HG02759 (cell line): Measurements from ENCODE around the gene UBTD2.
"Not testable (repeated sequence)": the region's sequence is repeated elsewhere in the genome, so short reads cannot be mapped to it uniquely, and the experiment has no call there.

Source experiments
- ATAC-seq: cut with Tn5 transposase; IDR thresholded peaks from one replicate; pipeline ENCODE4 v1.9.1; 2021; ENCODE audit warnings: mild to moderate bottlenecking, moderate library complexity; ENCODE audit not compliant: unreplicated experiment

UBTD2 gene, protein sequence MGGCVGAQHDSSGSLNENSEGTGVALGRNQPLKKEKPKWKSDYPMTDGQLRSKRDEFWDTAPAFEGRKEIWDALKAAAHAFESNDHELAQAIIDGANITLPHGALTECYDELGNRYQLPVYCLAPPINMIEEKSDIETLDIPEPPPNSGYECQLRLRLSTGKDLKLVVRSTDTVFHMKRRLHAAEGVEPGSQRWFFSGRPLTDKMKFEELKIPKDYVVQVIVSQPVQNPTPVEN

DNA sequence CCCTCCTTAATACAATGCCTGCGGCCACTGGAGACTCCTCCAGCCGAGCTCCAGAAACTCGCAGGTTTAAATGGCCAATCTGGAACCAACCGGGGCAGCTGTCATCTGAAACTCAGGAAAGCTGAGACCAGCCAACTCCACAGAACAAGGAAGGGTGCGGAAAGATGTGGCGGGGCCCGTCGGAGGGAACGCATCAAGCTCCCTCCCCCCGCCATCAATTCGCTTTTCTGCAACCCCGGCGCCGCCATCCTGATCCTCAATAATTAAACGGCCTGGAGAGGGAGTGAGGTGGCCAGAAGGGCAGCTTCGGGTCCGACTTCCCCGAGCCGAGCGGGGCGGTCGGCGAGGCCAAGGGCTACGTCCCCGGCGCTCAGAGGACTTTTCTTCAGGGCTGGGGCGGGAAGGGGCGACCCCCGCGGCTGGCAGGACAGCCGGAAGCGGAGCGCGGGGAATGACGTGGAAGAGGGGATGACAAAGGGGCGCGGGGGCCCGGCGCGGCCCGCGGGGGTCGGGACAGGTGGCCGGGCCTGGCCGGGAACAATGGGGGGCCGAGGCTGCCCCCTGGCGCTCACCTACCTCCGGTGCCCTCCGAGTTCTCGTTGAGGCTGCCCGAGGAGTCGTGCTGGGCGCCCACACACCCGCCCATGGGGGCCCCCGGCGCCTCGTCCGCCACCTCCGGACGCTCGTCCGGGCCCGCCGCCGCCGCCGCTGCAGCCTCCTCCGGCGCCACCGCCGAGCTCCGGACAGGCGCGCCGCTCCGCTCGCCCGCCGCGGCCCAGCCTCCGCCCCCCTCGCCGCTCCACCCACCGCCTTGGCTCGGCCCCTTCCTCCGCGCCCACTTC is at the start of gene UBTD2:
Gene UBTD2 (minus strand): TSS at position 745 of the 842 bp plus-strand sequence. CDS start 99 bp downstream, at position 646.
- ATAC-seq, result peak; percentile 90

- not testable (repeated sequence) for ATAC-seq
Observed at GRCh38 chr5:172326901-172327300, 43.3 kb upstream of the UBTD2 start.

GRCh38 chr5:172325452-172325851 is 41.9 kb upstream of the UBTD2 start:
- no peak for ATAC-seq

DNA sequence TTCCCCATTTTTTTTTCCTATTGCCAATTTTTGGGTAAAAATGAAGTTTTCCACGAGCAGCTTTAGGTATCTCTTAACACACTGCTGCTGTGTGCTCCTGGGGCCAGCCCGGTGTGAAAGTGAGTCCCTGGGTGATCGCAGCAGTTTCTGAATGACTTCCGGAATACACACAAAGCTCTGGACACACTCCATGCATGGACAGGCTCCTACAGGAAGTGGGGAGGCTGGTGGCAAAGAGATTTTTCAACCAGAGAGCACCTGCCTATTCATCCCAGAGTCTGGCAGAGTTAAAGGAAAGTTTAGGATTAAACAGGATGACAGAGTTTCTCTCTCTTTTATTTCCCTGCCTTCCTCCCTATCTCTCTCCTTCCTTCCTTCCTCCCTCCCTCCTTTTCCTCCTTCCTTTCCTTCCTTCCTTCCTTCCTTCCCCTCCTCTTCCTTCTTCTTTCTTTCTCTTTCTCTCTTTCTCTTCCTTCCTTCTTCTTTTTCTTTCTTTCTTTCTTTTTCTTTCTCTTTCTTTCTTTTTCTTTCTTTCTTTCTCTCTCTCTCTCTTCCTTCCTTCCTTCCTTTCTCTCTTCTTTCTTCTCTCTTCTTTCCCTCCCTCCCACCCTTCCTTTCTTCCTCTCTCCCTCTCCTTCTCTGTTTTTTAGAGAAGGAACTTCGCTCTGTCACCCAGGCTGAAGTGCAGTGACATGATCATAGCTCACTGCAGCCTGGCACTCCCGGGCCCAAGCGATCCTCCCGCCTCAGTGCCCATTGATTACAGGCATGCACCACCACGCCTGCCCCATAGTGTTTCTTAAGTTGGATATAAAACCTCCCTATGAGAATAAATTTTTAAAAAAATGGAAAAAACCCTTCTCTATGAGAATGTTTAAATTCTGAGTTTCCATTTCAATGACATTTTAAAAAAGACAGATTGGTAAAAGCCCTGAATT is 38.7 kb upstream of the UBTD2 start:
- ATAC-seq, result peak; percentile 73

DNA sequence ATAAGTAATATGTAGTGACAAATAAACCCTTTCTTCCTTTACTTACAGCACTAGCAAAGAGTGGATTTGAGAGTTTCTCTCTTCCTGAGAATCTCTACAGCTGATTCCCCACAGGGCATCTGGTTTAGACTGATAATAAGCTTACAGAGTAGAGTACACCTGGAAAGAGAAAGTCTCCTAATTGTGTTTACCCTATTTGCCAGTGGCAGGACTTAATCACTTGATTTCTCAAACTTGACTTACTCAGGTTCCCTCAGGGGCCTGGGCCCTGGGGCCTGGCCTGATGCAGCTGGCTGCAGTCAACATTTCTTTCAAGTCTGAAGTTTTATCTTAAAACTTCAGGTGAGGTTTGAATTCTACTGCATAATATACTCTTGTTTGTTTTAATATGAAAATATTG is 38.0 kb upstream of the UBTD2 start:
- ATAC-seq, result no peak

- no peak for ATAC-seq
Observed at GRCh38 chr5:172319708-172320441, 36.3 kb upstream of the UBTD2 start.

DNA sequence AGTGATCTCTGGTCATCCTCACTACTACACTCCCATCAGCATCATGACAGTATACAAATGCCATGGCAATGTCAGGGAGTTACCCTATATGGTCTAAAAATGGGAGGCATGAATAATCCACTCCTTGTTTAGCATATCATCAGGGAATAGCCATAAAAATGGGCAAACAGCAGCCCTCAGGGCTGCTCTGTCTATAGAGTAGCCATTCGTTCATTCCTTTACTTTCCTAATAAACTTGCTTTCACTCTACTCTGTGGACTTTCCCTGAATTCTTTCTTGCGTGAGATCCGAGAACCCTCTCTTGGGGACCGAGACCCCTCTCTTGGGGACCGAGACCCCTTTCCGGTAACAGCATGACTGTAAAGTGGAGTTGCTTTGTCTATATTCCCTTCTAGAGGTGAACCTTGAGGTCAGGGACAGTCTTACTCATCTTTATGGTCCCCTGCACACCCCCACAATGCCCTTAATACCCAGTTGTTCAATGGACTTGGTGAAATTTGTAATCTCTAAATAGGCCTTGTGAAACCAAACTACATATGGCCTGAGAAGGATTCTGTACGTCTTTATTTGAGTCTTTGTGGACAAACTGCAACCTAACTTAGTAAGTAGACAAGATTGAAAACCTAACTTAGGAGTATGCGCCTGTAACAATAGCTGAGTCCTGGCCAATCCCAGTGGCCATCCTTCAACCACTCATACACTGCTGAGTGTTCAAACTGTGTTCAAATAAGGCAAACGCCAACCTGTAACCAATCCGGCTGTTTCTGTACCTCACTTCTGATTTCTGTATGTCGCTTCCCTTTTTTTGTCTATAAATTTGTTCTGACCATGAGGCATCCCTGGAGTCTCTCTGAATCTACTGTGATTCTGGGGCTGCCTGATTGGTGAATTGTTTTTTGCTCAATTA is 32.3 kb upstream of the UBTD2 start:
- peak; percentile 83 for ATAC-seq

- ATAC-seq, result no peak
Observed at GRCh38 chr5:172313915-172314314, 30.4 kb upstream of the UBTD2 start.

- no peak for ATAC-seq
Observed at GRCh38 chr5:172312286-172312685, 28.7 kb upstream of the UBTD2 start.

GRCh38 chr5:172311605-172312004 is 28.0 kb upstream of the UBTD2 start:
- no peak for ATAC-seq

GRCh38 chr5:172311026-172311425 is 27.5 kb upstream of the UBTD2 start:
- no peak for ATAC-seq

GRCh38 chr5:172305380-172305779 is 21.8 kb upstream of the UBTD2 start:
- ATAC-seq, result no peak

GRCh38 chr5:172303572-172304335 is 20.2 kb upstream of the UBTD2 start:
- ATAC-seq, result no peak

DNA sequence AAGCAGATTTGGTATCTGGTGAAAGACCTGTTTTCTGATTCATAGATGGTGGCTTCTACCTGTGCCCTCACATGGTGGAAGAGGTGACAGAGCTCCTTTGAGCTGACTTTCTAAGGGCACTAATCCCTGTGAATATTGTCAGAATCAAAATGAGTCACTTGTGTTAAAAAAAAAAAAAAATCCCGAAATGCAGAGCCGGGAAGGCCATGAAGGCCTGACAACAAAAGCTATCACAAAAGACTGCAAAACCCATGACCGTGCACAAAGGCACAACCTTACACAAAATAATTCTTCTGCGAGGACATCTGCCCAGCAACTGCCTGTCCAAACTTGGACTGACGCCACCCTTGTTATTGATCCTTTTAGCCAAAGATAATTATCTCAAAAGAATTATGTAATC is 19.6 kb upstream of the UBTD2 start:
- ATAC-seq, result no peak

- ATAC-seq, result no peak
Observed at GRCh38 chr5:172302047-172302710, 18.6 kb upstream of the UBTD2 start.

- ATAC-seq, result no peak
Observed at GRCh38 chr5:172299916-172300439, 16.4 kb upstream of the UBTD2 start.

GRCh38 chr5:172294831-172295230 is 11.3 kb upstream of the UBTD2 start:
- ATAC-seq, result no peak

- ATAC-seq, result no peak
Observed at GRCh38 chr5:172293745-172294342, 10.3 kb upstream of the UBTD2 start.
